Spleen (tissue), 7 donors: ENCODE data around the gene DGKB.

Source experiments
- POLR2AphosphoS5 ChIP-seq, 3 donors: sonication (generic); formaldehyde crosslinking; IDR thresholded peaks; one replicate each; pipeline ENCODE4 v1.5.1; 2017; ENCODE audit warnings: antibody characterized with exemption in 3 of 3
- TF ChIP-seq, protein P1 (sequence below), 11 experiments: fragments of 200-600 bp in 7 of 11; fragments of 450-650 bp in 4 of 11; sonication (generic) in 4 of 11; IDR thresholded peaks in 8 of 11; conservative IDR thresholded peaks in 3 of 11; 1 replicate in 7 of 11; 2 replicates in 4 of 11; pipeline versions ENCODE4 v1.4.0 to v1.8.0; 2016 to 2021; ENCODE audit warnings: antibody characterized with exemption in 11 of 11, inconsistent platforms in 4 of 11, mild to moderate bottlenecking in 1 of 11
- donor health status: DM: no; HTN: no; CAD: no; lungs with moderate emphysema.
- donor health status: DM: no; HTN: no; CAD: no.
- donor health status: DM: no; HTN: no; CAD: no.

DNA sequence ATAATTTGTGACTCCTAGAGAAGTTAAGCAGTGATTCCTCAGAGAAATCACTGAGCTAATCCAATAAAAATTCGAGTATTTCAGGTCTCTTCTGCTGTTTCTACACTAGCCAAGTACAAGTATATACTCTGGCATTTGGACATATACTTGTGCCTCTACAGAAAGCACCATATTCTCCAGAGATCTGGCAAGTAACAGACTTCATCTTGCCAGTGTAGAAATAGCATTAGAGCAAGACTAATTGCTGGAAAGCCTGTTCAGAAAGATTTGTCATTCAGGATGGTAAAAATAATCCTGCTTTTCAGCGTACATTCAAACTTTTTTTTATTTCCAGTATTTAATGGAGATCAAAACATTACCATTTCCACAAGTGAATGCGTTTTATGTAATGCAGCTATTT, 502.3 kb downstream of the DGKB start:
- TF ChIP-seq POLR2AphosphoS5 (IDR thresholded peaks at IDR 0.05) = no peak
- TF ChIP-seq, protein P1, sequence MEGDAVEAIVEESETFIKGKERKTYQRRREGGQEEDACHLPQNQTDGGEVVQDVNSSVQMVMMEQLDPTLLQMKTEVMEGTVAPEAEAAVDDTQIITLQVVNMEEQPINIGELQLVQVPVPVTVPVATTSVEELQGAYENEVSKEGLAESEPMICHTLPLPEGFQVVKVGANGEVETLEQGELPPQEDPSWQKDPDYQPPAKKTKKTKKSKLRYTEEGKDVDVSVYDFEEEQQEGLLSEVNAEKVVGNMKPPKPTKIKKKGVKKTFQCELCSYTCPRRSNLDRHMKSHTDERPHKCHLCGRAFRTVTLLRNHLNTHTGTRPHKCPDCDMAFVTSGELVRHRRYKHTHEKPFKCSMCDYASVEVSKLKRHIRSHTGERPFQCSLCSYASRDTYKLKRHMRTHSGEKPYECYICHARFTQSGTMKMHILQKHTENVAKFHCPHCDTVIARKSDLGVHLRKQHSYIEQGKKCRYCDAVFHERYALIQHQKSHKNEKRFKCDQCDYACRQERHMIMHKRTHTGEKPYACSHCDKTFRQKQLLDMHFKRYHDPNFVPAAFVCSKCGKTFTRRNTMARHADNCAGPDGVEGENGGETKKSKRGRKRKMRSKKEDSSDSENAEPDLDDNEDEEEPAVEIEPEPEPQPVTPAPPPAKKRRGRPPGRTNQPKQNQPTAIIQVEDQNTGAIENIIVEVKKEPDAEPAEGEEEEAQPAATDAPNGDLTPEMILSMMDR (IDR thresholded peaks at IDR 0.05 in 8 of 11, conservative IDR thresholded peaks at IDR 0.05 in 3 of 11) = no peak
